GM12873 (cell line): ENCODE data around the gene ACSL4.

ENCODE experiments used
- TF ChIP-seq, protein P1 (sequence below): IDR thresholded peaks from 2 replicates; pipeline ENCODE4 v1.5.1; 2012; ENCODE audit warnings: low read depth, mild to moderate bottlenecking, moderate library complexity, low read length, control low read depth; ENCODE audit not compliant: insufficient read depth; ENCODE audit errors: missing control alignments

ACSL4 gene

DNA sequence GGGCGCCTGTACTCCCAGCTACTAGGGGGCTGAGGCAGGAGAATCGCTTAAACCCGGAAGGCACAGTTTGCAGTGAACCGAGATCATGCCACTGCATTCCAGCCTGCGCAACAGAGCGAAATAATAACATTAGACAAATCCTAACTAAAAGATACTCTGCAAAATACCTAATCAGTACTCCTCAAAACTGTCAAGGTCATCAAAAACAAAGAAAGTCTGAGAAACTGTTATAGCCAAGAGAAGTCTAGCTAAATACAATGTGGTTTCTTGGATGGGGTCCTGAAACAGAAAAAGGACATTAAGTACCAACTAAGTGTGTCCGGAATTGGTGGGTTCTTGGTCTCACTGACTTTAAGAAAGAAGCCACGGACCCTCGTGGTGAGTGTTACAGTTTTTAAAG lies 14.6 kb upstream of the ACSL4 start:
- TF ChIP-seq, protein P1, sequence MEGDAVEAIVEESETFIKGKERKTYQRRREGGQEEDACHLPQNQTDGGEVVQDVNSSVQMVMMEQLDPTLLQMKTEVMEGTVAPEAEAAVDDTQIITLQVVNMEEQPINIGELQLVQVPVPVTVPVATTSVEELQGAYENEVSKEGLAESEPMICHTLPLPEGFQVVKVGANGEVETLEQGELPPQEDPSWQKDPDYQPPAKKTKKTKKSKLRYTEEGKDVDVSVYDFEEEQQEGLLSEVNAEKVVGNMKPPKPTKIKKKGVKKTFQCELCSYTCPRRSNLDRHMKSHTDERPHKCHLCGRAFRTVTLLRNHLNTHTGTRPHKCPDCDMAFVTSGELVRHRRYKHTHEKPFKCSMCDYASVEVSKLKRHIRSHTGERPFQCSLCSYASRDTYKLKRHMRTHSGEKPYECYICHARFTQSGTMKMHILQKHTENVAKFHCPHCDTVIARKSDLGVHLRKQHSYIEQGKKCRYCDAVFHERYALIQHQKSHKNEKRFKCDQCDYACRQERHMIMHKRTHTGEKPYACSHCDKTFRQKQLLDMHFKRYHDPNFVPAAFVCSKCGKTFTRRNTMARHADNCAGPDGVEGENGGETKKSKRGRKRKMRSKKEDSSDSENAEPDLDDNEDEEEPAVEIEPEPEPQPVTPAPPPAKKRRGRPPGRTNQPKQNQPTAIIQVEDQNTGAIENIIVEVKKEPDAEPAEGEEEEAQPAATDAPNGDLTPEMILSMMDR, result no peak

GRCh38 chrX:109742722-109743121 lies 9.7 kb upstream of the ACSL4 start:
- TF ChIP-seq, protein P1, result no peak

GRCh38 chrX:109740433-109740809 lies 7.4 kb upstream of the ACSL4 start:
- TF ChIP-seq, protein P1, result no peak

DNA sequence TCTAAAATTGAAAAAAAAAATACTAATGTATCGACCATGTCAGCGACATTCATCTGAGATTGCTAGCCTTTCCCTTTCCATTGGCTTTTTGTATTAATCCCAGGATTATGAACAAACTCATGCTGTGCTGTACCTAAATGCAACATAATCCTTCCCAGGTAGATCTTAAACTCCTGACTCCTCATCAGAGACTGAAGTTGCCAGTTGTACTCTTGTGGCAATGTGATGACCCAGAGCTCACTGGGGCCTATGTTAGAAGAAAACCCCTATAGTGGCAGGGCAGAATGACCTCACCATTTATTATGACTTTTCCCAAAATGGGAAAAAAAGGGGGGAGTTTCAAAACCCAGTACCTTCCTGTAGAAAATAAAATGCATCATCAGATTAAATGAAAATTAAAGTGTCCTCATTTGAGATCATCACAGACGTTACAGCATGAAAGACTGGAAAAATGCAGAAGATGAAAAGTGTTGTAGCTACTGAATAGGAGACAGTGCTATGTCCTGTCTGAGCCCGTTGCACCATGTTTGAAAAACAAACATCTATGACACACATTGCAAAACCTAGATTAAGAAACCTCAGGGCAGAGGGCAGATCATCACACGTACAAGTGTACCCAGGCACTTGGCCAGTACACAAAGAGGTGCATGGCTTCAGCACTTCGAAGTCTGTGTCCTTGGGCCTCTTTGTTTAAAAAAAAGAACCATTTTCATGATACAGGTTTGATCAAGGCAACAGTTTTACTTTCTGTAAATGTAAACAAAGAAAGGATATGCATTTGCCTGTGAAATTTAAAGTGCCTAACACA lies 6.8 kb upstream of the ACSL4 start:
- TF ChIP-seq, protein P1, result no peak

DNA sequence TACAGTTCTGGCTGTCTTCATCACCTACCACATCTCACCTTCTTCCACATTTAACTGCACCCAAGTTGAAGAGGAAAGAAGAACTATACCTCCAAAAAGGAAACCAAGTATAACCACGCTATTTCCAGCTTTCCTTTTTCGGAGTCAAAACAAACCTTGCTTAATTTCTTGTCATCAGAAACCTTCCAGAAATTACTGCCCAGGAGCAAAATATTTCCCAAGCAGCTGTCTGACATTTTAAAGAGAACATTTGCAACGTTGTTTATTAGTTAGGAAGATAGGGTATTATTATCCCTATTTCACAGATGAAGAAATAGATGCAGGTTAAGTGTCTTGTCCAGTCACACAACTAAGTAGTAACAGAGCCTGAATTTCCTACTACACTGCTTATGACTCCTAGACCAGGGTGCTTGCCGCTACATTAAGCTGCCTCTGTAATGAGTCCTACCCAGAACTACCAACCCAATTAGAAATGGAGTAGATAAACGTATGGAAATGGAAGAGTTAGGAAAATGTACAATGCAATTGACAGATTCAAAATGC lies 2.2 kb upstream of the ACSL4 start:
- TF ChIP-seq, protein P1, result no peak

GRCh38 chrX:109733613-109734083 lies 591 bp upstream of the ACSL4 start:
- TF ChIP-seq, protein P1, result no peak

GRCh38 chrX:109732017-109732801 lies 848 bp downstream of the ACSL4 start:
- TF ChIP-seq, protein P1, result no peak
